C4-2B (cell line): Measurements from ENCODE around the gene NCOA3.

Experiments used
- ZFX ChIP-seq: fragments of 450-650 bp; IDR thresholded peaks from 2 replicates; pipeline ENCODE4 v1.6.1; 2017
- TF ChIP-seq, protein P1 (sequence below): fragments of 450-650 bp; conservative IDR thresholded peaks from 2 replicates; pipeline ENCODE4 v1.5.1; 2017; ENCODE audit warnings: mild to moderate bottlenecking

DNA sequence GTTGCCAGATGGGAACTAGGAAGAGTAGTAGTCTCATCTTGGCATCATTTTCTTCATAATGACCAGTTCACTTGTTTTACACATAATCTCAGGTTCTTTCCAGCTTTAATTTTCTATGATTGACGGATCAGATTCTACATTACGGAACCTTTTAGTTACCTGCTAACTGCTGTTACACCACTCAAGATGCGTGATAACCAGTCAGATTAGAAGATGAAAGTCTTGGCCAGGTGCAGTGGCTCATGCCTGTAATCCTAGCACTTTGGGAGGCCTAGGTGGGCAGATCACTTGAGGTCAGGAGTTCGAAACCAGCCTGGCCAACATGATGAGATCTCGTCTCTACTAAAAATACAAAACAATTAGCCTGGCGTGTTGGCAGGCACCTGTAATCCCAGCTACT lies 92.5 kb downstream of the NCOA3 start:
- TF ChIP-seq, protein P1, sequence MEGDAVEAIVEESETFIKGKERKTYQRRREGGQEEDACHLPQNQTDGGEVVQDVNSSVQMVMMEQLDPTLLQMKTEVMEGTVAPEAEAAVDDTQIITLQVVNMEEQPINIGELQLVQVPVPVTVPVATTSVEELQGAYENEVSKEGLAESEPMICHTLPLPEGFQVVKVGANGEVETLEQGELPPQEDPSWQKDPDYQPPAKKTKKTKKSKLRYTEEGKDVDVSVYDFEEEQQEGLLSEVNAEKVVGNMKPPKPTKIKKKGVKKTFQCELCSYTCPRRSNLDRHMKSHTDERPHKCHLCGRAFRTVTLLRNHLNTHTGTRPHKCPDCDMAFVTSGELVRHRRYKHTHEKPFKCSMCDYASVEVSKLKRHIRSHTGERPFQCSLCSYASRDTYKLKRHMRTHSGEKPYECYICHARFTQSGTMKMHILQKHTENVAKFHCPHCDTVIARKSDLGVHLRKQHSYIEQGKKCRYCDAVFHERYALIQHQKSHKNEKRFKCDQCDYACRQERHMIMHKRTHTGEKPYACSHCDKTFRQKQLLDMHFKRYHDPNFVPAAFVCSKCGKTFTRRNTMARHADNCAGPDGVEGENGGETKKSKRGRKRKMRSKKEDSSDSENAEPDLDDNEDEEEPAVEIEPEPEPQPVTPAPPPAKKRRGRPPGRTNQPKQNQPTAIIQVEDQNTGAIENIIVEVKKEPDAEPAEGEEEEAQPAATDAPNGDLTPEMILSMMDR: no peak
- no peak for TF ChIP-seq ZFX
